ENCODE results near the gene URB1. TPM values are rescaled to one million over a fixed set of nuclear protein-coding genes. Genes with fewer than 3 reads are reported as not detected.

Gene URB1
- total and polyA plus RNA-seq, 2 donors (not counting 3 experiments of a cell fraction or from before 2014, with no cell fraction given): 8.0 to 27.3 TPM

GRCh38 chr21:32301596-32301995 lies 91.2 kb downstream of the URB1 start:
- Histone ChIP-seq H3K4me2 (ENCODE audit: insufficient read depth, low read length) (no peak overlapping the region), H3K9me1 (replicated peaks; ENCODE audit: control insufficient read depth, extremely low read depth, insufficient read depth, low read length) (no peaks in the 10 kb centered on the region), H3K9ac (replicated peaks; ENCODE audit: extremely low read depth, insufficient read depth, low read length) (no peak overlapping the region), H3K27ac (ENCODE audit: insufficient read depth, low read depth, low read length) (no peak overlapping the region), H2AFZ (ENCODE audit: low read depth, low read length) (no peak overlapping the region), H3K9me3 (replicated peaks; ENCODE audit: control insufficient read depth, insufficient read depth, low read length) (no peaks in the 10 kb centered on the region), H3K36me3 (ENCODE audit: control insufficient read depth in 2 of 2, extremely low read depth in 1 of 2, insufficient read depth in 2 of 2, low read length in 2 of 2) (no peaks in the 10 kb centered on the region), H3K4me3 (replicated peaks in 1 of 3; ENCODE audit: insufficient read depth in 1 of 3, low read depth in 1 of 3, low read length in 3 of 3) (no peak overlapping the region), H3K4me1 (ENCODE audit: control insufficient read depth, extremely low read depth, insufficient read depth, low read length) (no peaks in the 10 kb centered on the region), H3K79me2 (ENCODE audit: control insufficient read depth, insufficient read depth, low read length) (no peaks in the 10 kb centered on the region), H4K20me1 (replicated peaks; ENCODE audit: control insufficient read depth, extremely low read depth, insufficient read depth, low read length) (no peaks in the 10 kb centered on the region), H3K27me3 (ENCODE audit: control insufficient read depth in 2 of 2, insufficient read depth in 2 of 2, low read length in 2 of 2) (no peaks in the 10 kb centered on the region)
- POLR2A ChIA-PET: no interaction called here
- intact Hi-C loops (cut with micrococcal nuclease): no loop called here
- dilution Hi-C loops (cut with MboI; ENCODE audit: extremely low pct_ligation_motif_present, low sequenced_read_pairs): no loop called here
- FAIRE-seq (no peak), DNase-seq (ENCODE audit: low read depth, low spot score) (no peak)
- TF ChIP-seq CTCF (IDR thresholded peaks at IDR 0.05; ENCODE audit: extremely low read depth in 1 of 2, insufficient read depth in 1 of 2, low read depth in 1 of 2, low read length in 2 of 2): no peak
- no peak for TF ChIP-seq FOS (IDR thresholded peaks at IDR 0.05; ENCODE audit: borderline replicate concordance, insufficient read depth, low read length)
- no peak for TF ChIP-seq EZH2 (IDR thresholded peaks at IDR 0.05; ENCODE audit: borderline replicate concordance, low read depth, low read length, severe bottlenecking)
- TF ChIP-seq GATA2 (IDR thresholded peaks at IDR 0.05; ENCODE audit: insufficient read depth, insufficient read length, low read depth, low read length): no peak
- TF ChIP-seq MYC (IDR thresholded peaks at IDR 0.05; ENCODE audit: low read depth, low read length): no peak
- TF ChIP-seq MAX (IDR thresholded peaks at IDR 0.05; ENCODE audit: insufficient read depth, insufficient read length): no peak
- TF ChIP-seq POLR2A (IDR thresholded peaks at IDR 0.05; ENCODE audit: low read depth, low read length): no peak
- no peak for TF ChIP-seq POLR2AphosphoS5 (IDR thresholded peaks at IDR 0.05; ENCODE audit: insufficient read depth, low read depth, low read length)
- TF ChIP-seq JUN (IDR thresholded peaks at IDR 0.05; ENCODE audit: borderline replicate concordance, insufficient read depth, insufficient read length, low read depth): no peak
- CTCF ChIA-PET: no interaction called here
- BruUV-seq (replicated peaks): no TSS peak

All from endothelial cell of umbilical vein (primary cell).